ENCODE data around the gene MRTFA.

Gene MRTFA

DNA sequence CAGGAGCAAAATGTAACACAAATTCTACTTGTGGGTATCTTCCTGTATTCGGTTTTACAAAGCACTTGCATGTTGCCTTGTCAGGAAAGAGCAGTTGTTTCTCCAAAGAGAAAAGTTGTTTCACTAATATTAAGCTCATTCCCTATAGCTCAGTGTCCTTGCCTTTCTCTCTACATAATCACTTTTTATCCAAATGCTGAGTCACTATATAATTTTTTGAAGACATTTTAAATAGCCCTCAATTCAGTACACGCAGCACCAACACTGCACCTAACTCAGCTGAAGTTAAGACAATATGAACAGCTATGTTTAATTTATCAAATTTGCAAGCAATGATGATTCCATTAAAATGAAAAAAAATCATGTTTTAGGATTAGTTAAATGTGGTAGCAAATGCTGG lies 14.5 kb upstream of the MRTFA start:
- DNase-seq (ENCODE audit: low read depth), result no peak
- H3K4me3 ChIP-seq (ENCODE audit: control insufficient read depth, low read depth, low read length), result no peak overlapping the region
- TF ChIP-seq, protein P1, sequence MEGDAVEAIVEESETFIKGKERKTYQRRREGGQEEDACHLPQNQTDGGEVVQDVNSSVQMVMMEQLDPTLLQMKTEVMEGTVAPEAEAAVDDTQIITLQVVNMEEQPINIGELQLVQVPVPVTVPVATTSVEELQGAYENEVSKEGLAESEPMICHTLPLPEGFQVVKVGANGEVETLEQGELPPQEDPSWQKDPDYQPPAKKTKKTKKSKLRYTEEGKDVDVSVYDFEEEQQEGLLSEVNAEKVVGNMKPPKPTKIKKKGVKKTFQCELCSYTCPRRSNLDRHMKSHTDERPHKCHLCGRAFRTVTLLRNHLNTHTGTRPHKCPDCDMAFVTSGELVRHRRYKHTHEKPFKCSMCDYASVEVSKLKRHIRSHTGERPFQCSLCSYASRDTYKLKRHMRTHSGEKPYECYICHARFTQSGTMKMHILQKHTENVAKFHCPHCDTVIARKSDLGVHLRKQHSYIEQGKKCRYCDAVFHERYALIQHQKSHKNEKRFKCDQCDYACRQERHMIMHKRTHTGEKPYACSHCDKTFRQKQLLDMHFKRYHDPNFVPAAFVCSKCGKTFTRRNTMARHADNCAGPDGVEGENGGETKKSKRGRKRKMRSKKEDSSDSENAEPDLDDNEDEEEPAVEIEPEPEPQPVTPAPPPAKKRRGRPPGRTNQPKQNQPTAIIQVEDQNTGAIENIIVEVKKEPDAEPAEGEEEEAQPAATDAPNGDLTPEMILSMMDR (IDR thresholded peaks at IDR 0.05; ENCODE audit: control insufficient read depth, insufficient read depth, low read depth, low read length, missing control alignments), result no peak

DNA sequence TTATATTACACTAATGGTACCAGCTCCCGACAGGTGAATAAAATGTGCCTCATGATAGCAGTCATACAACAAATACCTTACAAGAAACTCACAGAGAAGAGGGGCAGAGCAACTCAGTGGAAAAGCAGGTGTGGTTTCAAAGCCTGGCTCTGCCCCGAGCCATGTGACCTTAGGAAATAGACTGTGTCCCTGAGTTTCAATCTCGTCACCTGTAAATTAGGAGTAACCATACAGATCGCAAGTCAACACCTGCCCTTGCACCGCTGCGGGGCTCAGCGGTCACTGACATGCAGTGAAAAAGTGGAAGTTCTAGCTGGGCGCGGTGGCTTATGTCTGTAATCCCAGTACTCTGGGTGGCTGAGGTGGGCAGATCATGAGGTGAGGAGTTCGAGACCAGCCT lies 11.9 kb upstream of the MRTFA start:
- no peak overlapping the region for H3K4me3 ChIP-seq (ENCODE audit: control insufficient read depth, low read depth, low read length)
- no peak for DNase-seq (ENCODE audit: low read depth)
- TF ChIP-seq, protein P1 (IDR thresholded peaks at IDR 0.05; ENCODE audit: control insufficient read depth, insufficient read depth, low read depth, low read length, missing control alignments), result no peak

DNA sequence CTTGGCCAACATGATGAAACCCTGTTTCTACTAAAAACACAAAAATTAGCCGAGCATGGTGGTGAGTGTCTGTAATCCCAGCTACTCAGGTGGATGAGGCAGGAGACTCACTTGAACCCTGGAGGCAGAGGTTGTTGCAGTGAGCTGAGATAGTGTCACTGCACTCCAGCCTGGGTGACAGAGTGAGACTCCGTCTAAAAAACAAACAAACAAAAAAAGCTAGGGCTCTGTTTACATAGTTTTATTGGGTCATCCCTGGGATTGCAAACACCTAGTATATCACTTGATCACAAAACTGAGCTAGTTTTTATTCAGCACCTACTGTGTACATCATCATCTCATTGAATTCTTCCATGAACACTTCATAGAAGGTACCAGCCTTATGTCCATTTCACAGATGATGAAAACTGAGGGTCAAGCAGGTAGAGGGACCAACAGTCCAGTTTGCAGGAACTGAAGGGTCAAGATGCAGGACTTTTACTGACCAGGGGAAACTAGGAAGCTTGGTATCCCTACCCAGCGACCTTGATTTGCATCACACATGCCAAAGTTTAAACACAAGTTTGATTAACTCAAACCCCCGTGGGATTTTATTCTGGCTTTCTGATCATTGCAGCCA lies 9.2 kb upstream of the MRTFA start:
- DNase-seq (ENCODE audit: low read depth), result no peak
- H3K4me3 ChIP-seq (ENCODE audit: control insufficient read depth, low read depth, low read length), result no peak overlapping the region
- TF ChIP-seq, protein P1 (IDR thresholded peaks at IDR 0.05; ENCODE audit: control insufficient read depth, insufficient read depth, low read depth, low read length, missing control alignments), result no peak

DNA sequence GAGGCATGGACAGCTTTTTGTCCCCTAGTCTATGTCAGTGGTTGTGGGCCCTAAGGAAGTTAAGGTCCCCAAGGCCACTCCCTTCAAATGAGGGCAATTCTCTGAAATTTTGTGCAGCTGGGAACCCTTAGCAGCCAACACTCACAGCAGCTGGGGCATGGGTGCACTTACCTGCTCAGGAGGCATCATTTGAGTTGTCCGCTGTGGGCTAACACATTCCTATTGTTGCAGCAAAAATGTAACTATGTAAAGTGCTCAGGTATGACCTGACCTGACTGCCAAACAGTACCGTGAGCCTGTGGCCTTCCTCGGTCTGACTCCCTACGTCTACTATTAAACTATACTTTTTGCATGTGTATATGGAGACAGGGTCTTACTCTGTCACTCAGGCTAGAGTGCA lies 5.8 kb upstream of the MRTFA start:
- TF ChIP-seq, protein P1 (IDR thresholded peaks at IDR 0.05; ENCODE audit: control insufficient read depth, insufficient read depth, low read depth, low read length, missing control alignments), result no peak
- H3K4me3 ChIP-seq (ENCODE audit: control insufficient read depth, low read depth, low read length), result no peak overlapping the region
- DNase-seq (ENCODE audit: low read depth), result no peak

DNA sequence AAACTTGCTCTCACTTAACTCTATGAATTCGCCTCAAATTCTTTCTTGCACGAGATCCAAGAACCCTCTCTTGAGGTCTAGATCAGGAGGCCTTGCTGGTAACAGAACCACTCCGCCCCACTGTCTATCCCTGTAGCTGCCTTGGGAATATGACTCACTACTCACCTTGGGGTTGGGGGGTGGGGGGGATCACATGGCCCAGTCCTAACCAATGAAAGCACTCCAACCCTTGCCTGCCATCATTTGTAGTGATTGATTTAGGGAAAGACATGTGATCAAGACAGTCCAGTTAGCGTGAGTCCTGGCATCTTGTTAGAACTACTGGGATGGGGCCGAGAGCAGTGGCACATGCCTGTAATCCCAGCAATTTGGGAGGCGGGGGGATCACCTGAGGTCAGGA lies 4.8 kb upstream of the MRTFA start:
- DNase-seq (ENCODE audit: low read depth), result no peak
- TF ChIP-seq, protein P1 (IDR thresholded peaks at IDR 0.05; ENCODE audit: control insufficient read depth, insufficient read depth, low read depth, low read length, missing control alignments), result no peak
- H3K4me3 ChIP-seq (ENCODE audit: control insufficient read depth, low read depth, low read length), result no peak overlapping the region

DNA sequence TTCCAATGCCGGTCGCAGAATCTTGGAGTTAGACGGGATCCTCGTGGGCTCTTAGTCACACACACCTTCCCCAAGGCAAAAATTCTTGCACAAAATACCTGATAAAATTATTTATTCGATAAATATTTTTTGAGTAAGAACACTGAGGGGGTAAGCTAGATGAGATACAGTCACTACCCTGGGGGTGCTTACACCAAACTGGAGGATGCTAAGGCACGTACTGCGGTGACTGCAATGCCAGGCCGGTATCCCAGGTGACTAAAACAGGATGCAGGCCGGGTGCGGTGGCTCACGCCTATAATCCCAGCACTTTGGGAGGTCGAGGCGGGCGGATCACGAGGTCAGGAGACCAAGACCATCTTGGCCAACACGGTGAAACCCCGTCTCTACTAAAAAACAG lies 1.7 kb upstream of the MRTFA start:
- H3K4me3 ChIP-seq (ENCODE audit: control insufficient read depth, low read depth, low read length), result no peak overlapping the region
- TF ChIP-seq, protein P1 (IDR thresholded peaks at IDR 0.05; ENCODE audit: control insufficient read depth, insufficient read depth, low read depth, low read length, missing control alignments), result no peak
- no peak for DNase-seq (ENCODE audit: low read depth)
